Measurements from ENCODE around the gene CHST1.

Gene CHST1

GRCh38 chr11:45655347-45655756, 10.1 kb downstream of the CHST1 start:
- H3K27me3 ChIP-seq (ENCODE audit: insufficient read depth, low read length), result no peaks in the 10 kb centered on the region
- no peaks in the 10 kb centered on the region for H3K79me2 ChIP-seq (ENCODE audit: insufficient read depth, low read length)
- H3K4me3 ChIP-seq (ENCODE audit: low read depth, low read length, poor library complexity, severe bottlenecking), result no peak overlapping the region
- H3K4me2 ChIP-seq (ENCODE audit: low read length), result no peak overlapping the region
- no peak overlapping the region for H2AFZ ChIP-seq (ENCODE audit: low read length)
- H3K4me1 ChIP-seq (ENCODE audit: insufficient read depth, low read length, severe bottlenecking), result no peaks in the 10 kb centered on the region
- no peak overlapping the region for H3K27ac ChIP-seq (ENCODE audit: low read depth, low read length, poor library complexity, severe bottlenecking)
- no peaks in the 10 kb centered on the region for H3K9me2 ChIP-seq (ENCODE audit: low read depth, low read length)
- no peaks in the 10 kb centered on the region for H3K36me3 ChIP-seq (ENCODE audit: insufficient read depth, low read length)
- no peaks in the 10 kb centered on the region for H3K9me3 ChIP-seq (ENCODE audit: low read length)
- TF ChIP-seq, protein P1, sequence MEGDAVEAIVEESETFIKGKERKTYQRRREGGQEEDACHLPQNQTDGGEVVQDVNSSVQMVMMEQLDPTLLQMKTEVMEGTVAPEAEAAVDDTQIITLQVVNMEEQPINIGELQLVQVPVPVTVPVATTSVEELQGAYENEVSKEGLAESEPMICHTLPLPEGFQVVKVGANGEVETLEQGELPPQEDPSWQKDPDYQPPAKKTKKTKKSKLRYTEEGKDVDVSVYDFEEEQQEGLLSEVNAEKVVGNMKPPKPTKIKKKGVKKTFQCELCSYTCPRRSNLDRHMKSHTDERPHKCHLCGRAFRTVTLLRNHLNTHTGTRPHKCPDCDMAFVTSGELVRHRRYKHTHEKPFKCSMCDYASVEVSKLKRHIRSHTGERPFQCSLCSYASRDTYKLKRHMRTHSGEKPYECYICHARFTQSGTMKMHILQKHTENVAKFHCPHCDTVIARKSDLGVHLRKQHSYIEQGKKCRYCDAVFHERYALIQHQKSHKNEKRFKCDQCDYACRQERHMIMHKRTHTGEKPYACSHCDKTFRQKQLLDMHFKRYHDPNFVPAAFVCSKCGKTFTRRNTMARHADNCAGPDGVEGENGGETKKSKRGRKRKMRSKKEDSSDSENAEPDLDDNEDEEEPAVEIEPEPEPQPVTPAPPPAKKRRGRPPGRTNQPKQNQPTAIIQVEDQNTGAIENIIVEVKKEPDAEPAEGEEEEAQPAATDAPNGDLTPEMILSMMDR (IDR thresholded peaks at IDR 0.05; ENCODE audit: low read length), result peak; percentile 88
- no peak for TF ChIP-seq EZH2 (IDR thresholded peaks at IDR 0.05; ENCODE audit: borderline replicate concordance, low read length)
- no peaks in the 10 kb centered on the region for H3F3A ChIP-seq (ENCODE audit: insufficient read depth, low read length)
- no peaks in the 10 kb centered on the region for H4K20me1 ChIP-seq (ENCODE audit: insufficient read depth, low read length)
- H3K9ac ChIP-seq (ENCODE audit: low read length), result no peak overlapping the region

DNA sequence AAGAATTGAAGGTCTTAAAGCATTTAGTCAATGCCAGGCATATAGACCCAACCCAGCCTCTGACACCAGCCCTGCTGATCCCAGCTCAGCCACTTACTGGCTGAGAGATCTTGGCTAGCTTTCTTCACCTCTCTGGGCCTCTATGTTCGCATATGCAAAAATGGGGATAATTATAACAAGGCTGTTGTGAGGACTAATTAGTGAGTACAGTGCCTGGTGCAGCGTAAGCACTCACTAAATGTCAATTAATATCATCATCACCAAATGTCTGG, 10.5 kb downstream of the CHST1 start:
- Histone ChIP-seq H3K27ac (ENCODE audit: low read depth, low read length, poor library complexity, severe bottlenecking) (no peak overlapping the region), H3K9me2 (ENCODE audit: low read depth, low read length) (no peaks in the 10 kb centered on the region), H3F3A (ENCODE audit: insufficient read depth, low read length) (no peaks in the 10 kb centered on the region), H3K36me3 (ENCODE audit: insufficient read depth, low read length) (no peaks in the 10 kb centered on the region), H3K79me2 (ENCODE audit: insufficient read depth, low read length) (no peaks in the 10 kb centered on the region), H3K4me2 (ENCODE audit: low read length) (no peak overlapping the region), H3K27me3 (ENCODE audit: insufficient read depth, low read length) (no peaks in the 10 kb centered on the region), H3K4me3 (ENCODE audit: low read depth, low read length, poor library complexity, severe bottlenecking) (no peak overlapping the region), H2AFZ (ENCODE audit: low read length) (no peak overlapping the region), H3K9ac (ENCODE audit: low read length) (no peak overlapping the region), H3K4me1 (ENCODE audit: insufficient read depth, low read length, severe bottlenecking) (no peaks in the 10 kb centered on the region), H3K9me3 (ENCODE audit: low read length) (no peaks in the 10 kb centered on the region), H4K20me1 (ENCODE audit: insufficient read depth, low read length) (no peaks in the 10 kb centered on the region)
- no peak for TF ChIP-seq EZH2 (IDR thresholded peaks at IDR 0.05; ENCODE audit: borderline replicate concordance, low read length)
- TF ChIP-seq, protein P1 (IDR thresholded peaks at IDR 0.05; ENCODE audit: low read length), result no peak

DNA sequence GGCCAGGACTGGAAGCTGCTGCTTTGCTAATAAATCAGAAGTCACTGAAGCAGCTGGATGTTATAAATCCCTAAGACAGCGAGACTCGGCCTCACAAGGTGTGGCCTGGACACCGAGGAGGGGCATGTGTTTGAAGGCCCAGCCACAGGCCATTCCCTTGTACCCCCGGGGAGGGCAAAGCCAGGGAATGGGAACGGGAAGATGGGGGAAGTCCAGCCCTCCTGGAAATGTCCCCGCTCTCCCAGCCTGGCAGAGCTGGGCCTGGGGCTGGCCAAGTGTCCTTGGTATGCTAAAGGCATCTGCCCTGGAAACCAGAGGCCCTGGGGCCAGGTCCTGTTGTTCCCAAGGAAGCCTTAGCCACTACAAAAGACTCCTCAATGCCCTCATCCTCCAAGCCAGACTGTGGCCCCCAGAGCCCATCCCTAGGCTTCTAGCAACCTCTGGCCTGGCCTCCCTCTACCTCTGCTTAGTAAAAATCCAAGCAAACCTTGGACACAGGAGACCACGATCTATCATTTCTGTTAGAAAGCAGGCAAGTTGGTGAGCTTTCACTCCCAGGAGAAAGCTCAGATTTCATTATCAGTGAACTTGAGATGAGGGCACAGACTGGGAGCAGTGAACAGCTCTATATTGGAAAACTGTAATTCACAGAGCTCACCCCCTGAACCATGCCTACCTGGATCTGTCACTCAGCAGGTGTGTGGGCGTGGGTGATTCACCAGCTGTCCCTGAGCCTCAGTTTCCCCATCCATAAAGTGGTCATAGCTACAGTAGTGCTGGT, 11.0 kb downstream of the CHST1 start:
- Histone ChIP-seq H3K4me2 (ENCODE audit: low read length) (no peak overlapping the region), H3K4me3 (ENCODE audit: low read depth, low read length, poor library complexity, severe bottlenecking) (no peak overlapping the region), H3K4me1 (ENCODE audit: insufficient read depth, low read length, severe bottlenecking) (no peaks in the 10 kb centered on the region), H3K9me3 (ENCODE audit: low read length) (no peaks in the 10 kb centered on the region), H4K20me1 (ENCODE audit: insufficient read depth, low read length) (no peaks in the 10 kb centered on the region), H3K27ac (ENCODE audit: low read depth, low read length, poor library complexity, severe bottlenecking) (no peak overlapping the region), H3F3A (ENCODE audit: insufficient read depth, low read length) (no peaks in the 10 kb centered on the region), H3K36me3 (ENCODE audit: insufficient read depth, low read length) (no peaks in the 10 kb centered on the region), H3K79me2 (ENCODE audit: insufficient read depth, low read length) (no peaks in the 10 kb centered on the region), H3K27me3 (ENCODE audit: insufficient read depth, low read length) (no peaks in the 10 kb centered on the region), H3K9me2 (ENCODE audit: low read depth, low read length) (no peaks in the 10 kb centered on the region), H2AFZ (ENCODE audit: low read length) (no peak overlapping the region), H3K9ac (ENCODE audit: low read length) (no peak overlapping the region)
- no peak for TF ChIP-seq EZH2 (IDR thresholded peaks at IDR 0.05; ENCODE audit: borderline replicate concordance, low read length)
- TF ChIP-seq, protein P1 (IDR thresholded peaks at IDR 0.05; ENCODE audit: low read length), result no peak

Data from OCI-LY1 (cell line).